Breast epithelium (tissue), 4 donors: Measurements from ENCODE around the gene CXCL12. TPM values are rescaled to one million over a fixed set of nuclear protein-coding genes. Genes with fewer than 3 reads are reported as not detected.

Source experiments
- DNase-seq, 2 donors: peaks; one replicate each; pipeline ENCODE4 v3.0.0-alpha.2; 2019; ENCODE audit warnings: low spot score in 2 of 2
- H3K27ac ChIP-seq, 2 donors: fragments of 200-600 bp; sonication (generic) in 1 of 2; one replicate each; pipeline ENCODE4 v1.5.1; 2016 to 2019; ENCODE audit warnings: mild to moderate bottlenecking in 1 of 2
- H3K27me3 ChIP-seq, 2 donors: fragments of 200-600 bp; sonication (generic) in 1 of 2; one replicate each; pipeline versions ENCODE4 v1.5.1 to v1.6.0; 2017 to 2019; ENCODE audit warnings: control low read depth in 1 of 2, mild to moderate bottlenecking in 1 of 2
- H3K36me3 ChIP-seq: fragments of 200-600 bp; one replicate; pipeline ENCODE4 v1.5.1; 2019
- H3K4me1 ChIP-seq, 2 donors: fragments of 200-600 bp; sonication (generic); one replicate each; pipeline ENCODE4 v1.5.1; 2016 to 2019; ENCODE audit warnings: control low read depth in 1 of 2
- H3K4me3 ChIP-seq, 3 donors: fragments of 200-600 bp; sonication (generic); 1 replicate in 2 of 3; 2 replicates in 1 of 3; pipeline ENCODE4 v1.5.1; 2016 to 2019; ENCODE audit warnings: mild to moderate bottlenecking in 3 of 3, moderate library complexity in 2 of 3
- H3K9me3 ChIP-seq, 2 donors: fragments of 200-600 bp; sonication (generic) in 1 of 2; one replicate each; pipeline ENCODE4 v1.5.1; 2016 to 2019; ENCODE audit warnings: control low read depth in 1 of 2
- POLR2A ChIP-seq: fragments of 450-650 bp; IDR thresholded peaks from one replicate; pipeline ENCODE4 v1.6.1; 2016; ENCODE audit warnings: antibody characterized with exemption, mild to moderate bottlenecking, moderate library complexity
- POLR2AphosphoS5 ChIP-seq, 3 donors: sonication (generic); formaldehyde crosslinking; IDR thresholded peaks; one replicate each; pipeline ENCODE4 v1.6.1; 2017; ENCODE audit warnings: antibody characterized with exemption in 3 of 3
- intact Hi-C: fragments of 100-400 bp; cut with DNase I; formaldehyde crosslinking; loops from one replicate; pipeline ENCODE4 v1.15.1; 2023; ENCODE audit warnings: low total_unique reads
- total RNA-seq, 3 donors: library from RNA; depleted of rRNA; stranded (reverse); fragments of >200 nt; gene quantifications; one replicate each; pipeline ENCODE4 v1.1.0, GENCODE V29; 2016
- TF ChIP-seq, protein P1 (sequence below), 3 donors: fragments of 450-650 bp; IDR thresholded peaks; one replicate each; pipeline ENCODE4 v1.5.1; 2016 to 2017; ENCODE audit warnings: antibody characterized with exemption in 3 of 3, mild to moderate bottlenecking in 3 of 3, moderate library complexity in 3 of 3

CXCL12 gene
- total RNA-seq, 3 donors from 2014 or later, result 66.4 to 164 (median 103) TPM

DNA sequence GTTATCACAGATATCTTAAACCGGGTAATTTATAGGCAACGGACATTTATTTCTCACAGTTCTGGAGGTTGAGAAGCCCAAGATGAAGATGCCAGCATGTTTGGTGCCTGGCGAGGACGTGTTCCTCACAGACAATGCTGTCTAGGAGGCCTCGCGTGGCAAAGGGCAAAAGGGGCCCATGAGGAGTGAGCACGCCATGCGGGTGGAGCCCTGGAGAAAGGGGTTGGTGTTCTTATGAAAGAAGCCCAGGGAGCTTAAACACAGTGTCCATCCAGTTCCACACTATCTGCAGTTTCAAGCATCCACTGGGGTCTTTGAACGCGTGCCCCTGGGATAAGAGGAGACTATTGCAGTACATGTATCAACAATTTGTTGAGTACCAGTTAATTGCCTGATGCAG lies 51.4 kb downstream of the CXCL12 start:
- H3K27ac ChIP-seq, result peak overlapping the region; percentile 26 to 45
- no peak for DNase-seq
- no peaks in the 10 kb centered on the region for H3K9me3 ChIP-seq
- no peaks in the 10 kb centered on the region for H3K4me1 ChIP-seq
- no peak overlapping the region for H3K4me3 ChIP-seq
- H3K36me3 ChIP-seq, result no peaks in the 10 kb centered on the region
- TF ChIP-seq POLR2AphosphoS5 (IDR thresholded peaks at IDR 0.05) (no peak), POLR2A (no peak)
- TF ChIP-seq, protein P1, sequence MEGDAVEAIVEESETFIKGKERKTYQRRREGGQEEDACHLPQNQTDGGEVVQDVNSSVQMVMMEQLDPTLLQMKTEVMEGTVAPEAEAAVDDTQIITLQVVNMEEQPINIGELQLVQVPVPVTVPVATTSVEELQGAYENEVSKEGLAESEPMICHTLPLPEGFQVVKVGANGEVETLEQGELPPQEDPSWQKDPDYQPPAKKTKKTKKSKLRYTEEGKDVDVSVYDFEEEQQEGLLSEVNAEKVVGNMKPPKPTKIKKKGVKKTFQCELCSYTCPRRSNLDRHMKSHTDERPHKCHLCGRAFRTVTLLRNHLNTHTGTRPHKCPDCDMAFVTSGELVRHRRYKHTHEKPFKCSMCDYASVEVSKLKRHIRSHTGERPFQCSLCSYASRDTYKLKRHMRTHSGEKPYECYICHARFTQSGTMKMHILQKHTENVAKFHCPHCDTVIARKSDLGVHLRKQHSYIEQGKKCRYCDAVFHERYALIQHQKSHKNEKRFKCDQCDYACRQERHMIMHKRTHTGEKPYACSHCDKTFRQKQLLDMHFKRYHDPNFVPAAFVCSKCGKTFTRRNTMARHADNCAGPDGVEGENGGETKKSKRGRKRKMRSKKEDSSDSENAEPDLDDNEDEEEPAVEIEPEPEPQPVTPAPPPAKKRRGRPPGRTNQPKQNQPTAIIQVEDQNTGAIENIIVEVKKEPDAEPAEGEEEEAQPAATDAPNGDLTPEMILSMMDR (IDR thresholded peaks at IDR 0.05), result no peak
- intact Hi-C loops, result no loop called here
- H3K27me3 ChIP-seq, result no peaks in the 10 kb centered on the region

GRCh38 chr10:44332465-44332864 lies 52.4 kb downstream of the CXCL12 start:
- Histone ChIP-seq H3K36me3 (no peaks in the 10 kb centered on the region), H3K4me1 (no peaks in the 10 kb centered on the region), H3K27ac (no peak overlapping the region), H3K9me3 (no peaks in the 10 kb centered on the region), H3K27me3 (no peaks in the 10 kb centered on the region), H3K4me3 (no peak overlapping the region)
- intact Hi-C loops, result no loop called here
- TF ChIP-seq POLR2A, result no peak
- TF ChIP-seq, protein P1 (IDR thresholded peaks at IDR 0.05), result no peak
- no peak for TF ChIP-seq POLR2AphosphoS5 (IDR thresholded peaks at IDR 0.05)
- DNase-seq, result no peak

DNA sequence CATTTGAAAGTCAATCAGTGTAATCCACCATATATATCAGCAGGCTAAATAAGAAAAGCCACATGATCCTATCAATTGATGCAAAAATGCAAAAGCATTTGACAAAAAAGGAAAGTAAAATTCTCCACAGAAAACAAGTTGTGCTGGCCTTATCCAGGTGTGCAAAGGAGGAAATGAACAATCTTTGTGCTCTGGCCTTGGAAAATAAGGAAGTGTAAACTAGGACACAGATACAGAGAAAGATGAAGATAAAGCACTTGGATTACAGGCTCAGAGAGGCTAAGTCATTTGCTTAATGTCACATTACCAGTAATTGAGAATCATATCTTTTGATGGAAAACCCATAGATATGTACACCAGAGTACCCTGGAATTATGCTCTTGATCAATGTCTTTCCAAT lies 54.5 kb downstream of the CXCL12 start:
- Histone ChIP-seq H3K4me1 (no peaks in the 10 kb centered on the region), H3K9me3 (no peaks in the 10 kb centered on the region), H3K27ac (no peak overlapping the region), H3K4me3 (no peak overlapping the region), H3K27me3 (no peaks in the 10 kb centered on the region), H3K36me3 (no peaks in the 10 kb centered on the region)
- no peak for DNase-seq
- intact Hi-C loops, result no loop called here
- TF ChIP-seq POLR2A (no peak), POLR2AphosphoS5 (IDR thresholded peaks at IDR 0.05) (no peak)
- TF ChIP-seq, protein P1 (IDR thresholded peaks at IDR 0.05), result no peak

DNA sequence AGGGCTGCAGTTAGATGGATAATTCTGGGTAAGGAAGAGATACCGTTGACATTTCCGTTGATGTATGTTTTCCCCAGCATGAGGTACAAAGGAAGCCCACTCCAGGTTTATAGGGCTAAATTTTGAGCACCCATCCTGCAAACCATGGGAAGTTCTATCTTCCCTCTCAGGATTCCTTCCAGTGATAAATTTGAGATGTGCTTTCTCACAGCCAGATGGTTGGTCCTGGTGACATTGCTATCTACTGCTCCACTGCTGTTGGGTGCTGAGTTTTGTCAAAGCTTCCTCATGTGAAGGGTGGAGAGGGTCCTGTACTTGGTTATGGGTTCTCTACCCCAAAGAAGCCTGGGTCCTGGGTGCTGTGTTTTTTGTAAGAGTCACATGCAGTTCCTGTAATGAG lies 57.4 kb downstream of the CXCL12 start:
- TF ChIP-seq POLR2A (no peak), POLR2AphosphoS5 (IDR thresholded peaks at IDR 0.05) (no peak)
- TF ChIP-seq, protein P1 (IDR thresholded peaks at IDR 0.05), result no peak
- Histone ChIP-seq H3K36me3 (no peaks in the 10 kb centered on the region), H3K27ac (no peak overlapping the region), H3K4me3 (no peak overlapping the region), H3K9me3 (no peaks in the 10 kb centered on the region), H3K27me3 (no peaks in the 10 kb centered on the region), H3K4me1 (no peaks in the 10 kb centered on the region)
- DNase-seq, result no peak
- intact Hi-C loops, result no loop called here
